Prostate gland (tissue), 2 donors: ENCODE results near the gene CD38.

Source experiments
- POLR2A ChIP-seq: fragments of 450-650 bp; IDR thresholded peaks from one replicate; pipeline ENCODE4 v1.6.1; 2016; ENCODE audit warnings: antibody characterized with exemption, mild to moderate bottlenecking
- POLR2AphosphoS5 ChIP-seq: sonication (generic); formaldehyde crosslinking; IDR thresholded peaks from one replicate; pipeline ENCODE4 v1.6.1; 2017; ENCODE audit warnings: antibody characterized with exemption
- TF ChIP-seq, protein P1 (sequence below), 4 experiments: fragments of 200-600 bp in 2 of 4; fragments of 450-650 bp in 2 of 4; sonication (generic) in 2 of 4; IDR thresholded peaks; 1 replicate in 3 of 4; 2 replicates in 1 of 4; pipeline ENCODE4 v1.5.1; 2016 to 2019; ENCODE audit warnings: antibody characterized with exemption in 4 of 4, mild to moderate bottlenecking in 2 of 4, moderate library complexity in 2 of 4

DNA sequence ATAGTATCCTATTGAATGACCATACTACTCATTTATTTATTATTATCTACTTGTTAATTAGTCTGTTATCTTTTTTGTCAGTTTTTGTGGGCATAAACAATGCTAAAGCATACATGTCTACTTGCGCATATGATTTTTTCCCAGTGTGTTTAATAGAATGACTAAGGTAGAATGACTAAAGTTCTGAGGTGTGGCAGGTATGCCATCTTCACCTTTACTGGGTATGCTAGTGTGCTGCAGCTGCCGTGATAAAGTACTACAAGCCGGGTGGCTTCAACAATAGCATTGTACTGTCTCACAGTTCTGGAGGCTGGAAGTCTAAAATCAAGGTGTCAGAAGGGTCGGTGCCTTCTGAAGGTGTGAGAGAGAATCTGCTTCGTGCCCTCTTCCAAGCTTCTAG lies 19.2 kb downstream of the CD38 start:
- TF ChIP-seq, protein P1, sequence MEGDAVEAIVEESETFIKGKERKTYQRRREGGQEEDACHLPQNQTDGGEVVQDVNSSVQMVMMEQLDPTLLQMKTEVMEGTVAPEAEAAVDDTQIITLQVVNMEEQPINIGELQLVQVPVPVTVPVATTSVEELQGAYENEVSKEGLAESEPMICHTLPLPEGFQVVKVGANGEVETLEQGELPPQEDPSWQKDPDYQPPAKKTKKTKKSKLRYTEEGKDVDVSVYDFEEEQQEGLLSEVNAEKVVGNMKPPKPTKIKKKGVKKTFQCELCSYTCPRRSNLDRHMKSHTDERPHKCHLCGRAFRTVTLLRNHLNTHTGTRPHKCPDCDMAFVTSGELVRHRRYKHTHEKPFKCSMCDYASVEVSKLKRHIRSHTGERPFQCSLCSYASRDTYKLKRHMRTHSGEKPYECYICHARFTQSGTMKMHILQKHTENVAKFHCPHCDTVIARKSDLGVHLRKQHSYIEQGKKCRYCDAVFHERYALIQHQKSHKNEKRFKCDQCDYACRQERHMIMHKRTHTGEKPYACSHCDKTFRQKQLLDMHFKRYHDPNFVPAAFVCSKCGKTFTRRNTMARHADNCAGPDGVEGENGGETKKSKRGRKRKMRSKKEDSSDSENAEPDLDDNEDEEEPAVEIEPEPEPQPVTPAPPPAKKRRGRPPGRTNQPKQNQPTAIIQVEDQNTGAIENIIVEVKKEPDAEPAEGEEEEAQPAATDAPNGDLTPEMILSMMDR (IDR thresholded peaks at IDR 0.05): no peak
- TF ChIP-seq POLR2A (no peak), POLR2AphosphoS5 (no peak)
